HG03520 (cell line): ENCODE measurements around the gene TTLL12.
A peak's percentile ranks its signal among the peaks of the same experiment; 100 is the strongest.

Experiments used
- ATAC-seq: cut with Tn5 transposase; IDR thresholded peaks from one replicate; pipeline ENCODE4 v1.9.1; 2021; ENCODE audit warnings: mild to moderate bottlenecking, moderate library complexity; ENCODE audit not compliant: unreplicated experiment

TTLL12 gene

GRCh38 chr22:43131773-43132501, 55.0 kb downstream of the TTLL12 start:
- ATAC-seq, result no peak

- ATAC-seq, result no peak
These were observed 57.2 kb downstream of the TTLL12 start for GRCh38 chr22:43129426-43130425.

- ATAC-seq, result no peak
These were observed 58.0 kb downstream of the TTLL12 start for GRCh38 chr22:43128928-43129424.

GRCh38 chr22:43128116-43128515, 58.8 kb downstream of the TTLL12 start:
- no peak for ATAC-seq

- no peak for ATAC-seq
These were observed 59.6 kb downstream of the TTLL12 start for GRCh38 chr22:43127166-43127908.

- ATAC-seq, result no peak
These were observed 60.3 kb downstream of the TTLL12 start for GRCh38 chr22:43126501-43127165.

GRCh38 chr22:43118953-43119458, 67.9 kb downstream of the TTLL12 start:
- peak; percentile 51 for ATAC-seq

- ATAC-seq, result no peak
These were observed 68.7 kb downstream of the TTLL12 start for GRCh38 chr22:43118024-43118849.

GRCh38 chr22:43116932-43117331, 70.0 kb downstream of the TTLL12 start:
- no peak for ATAC-seq
